ENCODE results near the gene SACM1L.
"Not testable (repeated sequence)": the region's sequence is repeated elsewhere in the genome, so short reads cannot be mapped to it uniquely, and the experiment has no call there.

Gene SACM1L

GRCh38 chr3:45677841-45678240, 11.4 kb upstream of the SACM1L start:
- peaks cover 7% of the 10 kb centered on the region for H3K4me1 Mint-ChIP-seq
- H3K4me3 Mint-ChIP-seq = no peak overlapping the region
- no peaks in the 10 kb centered on the region for H3K9me3 Mint-ChIP-seq
- DNase-seq (ENCODE audit: low spot score in 2 of 2) (no peak), ATAC-seq (ENCODE audit: low read depth) (no peak)
- peaks cover 29% of the 10 kb centered on the region for H3K36me3 Mint-ChIP-seq
- H3K27me3 Mint-ChIP-seq = no peaks in the 10 kb centered on the region
- H3K27ac Mint-ChIP-seq = no peak overlapping the region

GRCh38 chr3:45679805-45680204, 9.4 kb upstream of the SACM1L start:
- ATAC-seq (ENCODE audit: low read depth) = peak; percentile 54

GRCh38 chr3:45681221-45681620, 8.0 kb upstream of the SACM1L start:
- H3K27me3 Mint-ChIP-seq = no peaks in the 10 kb centered on the region
- peaks cover 7% of the 10 kb centered on the region for H3K4me1 Mint-ChIP-seq
- ATAC-seq (ENCODE audit: low read depth) = no peak

More at GRCh38 chr3:45679805-45680204, 9.4 kb upstream of the SACM1L start:
- peak overlapping the region; percentile 12 for H3K27ac Mint-ChIP-seq
- peaks cover 7% of the 10 kb centered on the region for H3K4me1 Mint-ChIP-seq
- DNase-seq (ENCODE audit: low spot score in 2 of 2) = no peak
- H3K9me3 Mint-ChIP-seq = no peaks in the 10 kb centered on the region
- no peak overlapping the region for H3K4me3 Mint-ChIP-seq
- H3K36me3 Mint-ChIP-seq = peaks cover 23% of the 10 kb centered on the region
- H3K27me3 Mint-ChIP-seq = no peaks in the 10 kb centered on the region

GRCh38 chr3:45681846-45682245, 7.3 kb upstream of the SACM1L start:
- H3K27me3 Mint-ChIP-seq = no peaks in the 10 kb centered on the region

More at GRCh38 chr3:45681221-45681620, 8.0 kb upstream of the SACM1L start:
- H3K27ac Mint-ChIP-seq = no peak overlapping the region
- DNase-seq (ENCODE audit: low spot score in 2 of 2) = no peak
- H3K9me3 Mint-ChIP-seq = no peaks in the 10 kb centered on the region
- peaks cover 23% of the 10 kb centered on the region for H3K36me3 Mint-ChIP-seq
- no peak overlapping the region for H3K4me3 Mint-ChIP-seq

GRCh38 chr3:45682311-45682710, 6.9 kb upstream of the SACM1L start:
- no peaks in the 10 kb centered on the region for H3K9me3 Mint-ChIP-seq
- DNase-seq (ENCODE audit: low spot score in 2 of 2) (no peak), ATAC-seq (ENCODE audit: low read depth) (no peak)
- H3K4me1 Mint-ChIP-seq = no peaks in the 10 kb centered on the region
- no peaks in the 10 kb centered on the region for H3K27me3 Mint-ChIP-seq
- no peak overlapping the region for H3K4me3 Mint-ChIP-seq
- H3K27ac Mint-ChIP-seq = peak overlapping the region; percentile 23
- peaks cover 18% of the 10 kb centered on the region for H3K36me3 Mint-ChIP-seq

More at GRCh38 chr3:45681846-45682245, 7.3 kb upstream of the SACM1L start:
- Mint-ChIP-seq H3K36me3 (peaks cover 18% of the 10 kb centered on the region), H3K27ac (no peak overlapping the region), H3K9me3 (no peaks in the 10 kb centered on the region), H3K4me1 (peaks cover 1% of the 10 kb centered on the region), H3K4me3 (no peak overlapping the region)
- ATAC-seq (ENCODE audit: low read depth) (no peak), DNase-seq (ENCODE audit: low spot score in 2 of 2) (no peak)

- H3K36me3 Mint-ChIP-seq = peaks cover 14% of the 10 kb centered on the region
- H3K27ac Mint-ChIP-seq = peak overlapping the region; percentile 23
Observed at GRCh38 chr3:45682786-45683185, 6.4 kb upstream of the SACM1L start.

GRCh38 chr3:45683417-45684326, 5.5 kb upstream of the SACM1L start:
- Mint-ChIP-seq H3K27ac (peak overlapping the region; percentile 35), H3K27me3 (no peaks in the 10 kb centered on the region), H3K9me3 (no peaks in the 10 kb centered on the region), H3K36me3 (peaks cover 14% of the 10 kb centered on the region), H3K4me3 (no peak overlapping the region), H3K4me1 (peaks cover 6% of the 10 kb centered on the region)
- DNase-seq (ENCODE audit: low spot score in 2 of 2) = no peak
- ATAC-seq (ENCODE audit: low read depth) = no peak

More at GRCh38 chr3:45682786-45683185, 6.4 kb upstream of the SACM1L start:
- H3K9me3 Mint-ChIP-seq = no peaks in the 10 kb centered on the region
- ATAC-seq (ENCODE audit: low read depth) = no peak
- no peak overlapping the region for H3K4me3 Mint-ChIP-seq
- DNase-seq (ENCODE audit: low spot score in 2 of 2) = no peak
- H3K27me3 Mint-ChIP-seq = no peaks in the 10 kb centered on the region
- no peaks in the 10 kb centered on the region for H3K4me1 Mint-ChIP-seq

GRCh38 chr3:45684327-45684892, 4.8 kb upstream of the SACM1L start:
- Mint-ChIP-seq H3K4me3 (no peak overlapping the region), H3K9me3 (no peaks in the 10 kb centered on the region), H3K27me3 (no peaks in the 10 kb centered on the region), H3K27ac (peak overlapping the region; percentile 35), H3K4me1 (peaks cover 10% of the 10 kb centered on the region), H3K36me3 (peaks cover 14% of the 10 kb centered on the region)
- ATAC-seq (ENCODE audit: low read depth) (no peak), DNase-seq (ENCODE audit: low spot score in 2 of 2) (no peak)

GRCh38 chr3:45685722-45686121, 3.5 kb upstream of the SACM1L start:
- DNase-seq (ENCODE audit: low spot score in 2 of 2); H3K27ac Mint-ChIP-seq: not testable (repeated sequence)
- H3K4me1 Mint-ChIP-seq = peaks cover 14% of the 10 kb centered on the region

GRCh38 chr3:45686850-45687249, 2.3 kb upstream of the SACM1L start:
- Mint-ChIP-seq H3K4me3 (peak overlapping the region; percentile 7), H3K4me1 (peaks cover 22% of the 10 kb centered on the region), H3K9me3 (no peaks in the 10 kb centered on the region), H3K36me3 (peaks cover 13% of the 10 kb centered on the region), H3K27me3 (no peaks in the 10 kb centered on the region), H3K27ac (no peak overlapping the region)
- no peak for DNase-seq (ENCODE audit: low spot score in 2 of 2)
- no peak for ATAC-seq (ENCODE audit: low read depth)

More at GRCh38 chr3:45685722-45686121, 3.5 kb upstream of the SACM1L start:
- H3K27me3 Mint-ChIP-seq; H3K4me3 Mint-ChIP-seq; H3K9me3 Mint-ChIP-seq; ATAC-seq (ENCODE audit: low read depth): not testable (repeated sequence)
- peaks cover 14% of the 10 kb centered on the region for H3K36me3 Mint-ChIP-seq

GRCh38 chr3:45687828-45688193, 1.4 kb upstream of the SACM1L start:
- H3K4me1 Mint-ChIP-seq = peaks cover 28% of the 10 kb centered on the region
- peak overlapping the region; percentile 96 for H3K27ac Mint-ChIP-seq

GRCh38 chr3:45688194-45688881, 858 bp upstream of the SACM1L start:
- DNase-seq (ENCODE audit: low spot score in 2 of 2) = no peak
- Mint-ChIP-seq H3K4me3 (peak overlapping the region; percentile 80), H3K36me3 (peaks cover 9% of the 10 kb centered on the region), H3K27ac (peak overlapping the region; percentile 96), H3K9me3 (no peaks in the 10 kb centered on the region), H3K4me1 (peaks cover 32% of the 10 kb centered on the region), H3K27me3 (no peaks in the 10 kb centered on the region)
- no peak for ATAC-seq (ENCODE audit: low read depth)

More at GRCh38 chr3:45687828-45688193, 1.4 kb upstream of the SACM1L start:
- H3K4me3 Mint-ChIP-seq = peak overlapping the region; percentile 61
- no peaks in the 10 kb centered on the region for H3K9me3 Mint-ChIP-seq
- peaks cover 13% of the 10 kb centered on the region for H3K36me3 Mint-ChIP-seq
- H3K27me3 Mint-ChIP-seq = no peaks in the 10 kb centered on the region
- ATAC-seq (ENCODE audit: low read depth) (no peak), DNase-seq (ENCODE audit: low spot score in 2 of 2) (no peak)

GRCh38 chr3:45689787-45690145, 570 bp downstream of the SACM1L start:
- no peak for ATAC-seq (ENCODE audit: low read depth)
- peaks cover 8% of the 10 kb centered on the region for H3K36me3 Mint-ChIP-seq
- H3K27me3 Mint-ChIP-seq = no peaks in the 10 kb centered on the region
- H3K4me1 Mint-ChIP-seq = peaks cover 45% of the 10 kb centered on the region
- no peak for DNase-seq (ENCODE audit: low spot score in 2 of 2)
- H3K9me3 Mint-ChIP-seq = no peaks in the 10 kb centered on the region
- H3K27ac Mint-ChIP-seq = peak overlapping the region; percentile 96
- peak overlapping the region; percentile 80 for H3K4me3 Mint-ChIP-seq
